ENCODE measurements around the gene USH1G. TPM values are rescaled to one million over a fixed set of nuclear protein-coding genes. Genes with fewer than 3 reads are reported as not detected.

USH1G gene
- total and polyA plus RNA-seq, 2 experiments from 2014 or later = 0.65 to 1.6 TPM

- peak; percentile 71 for DNase-seq (ENCODE audit: low spot score)
- no peak overlapping the region for H2AFZ ChIP-seq
- no peaks in the 10 kb centered on the region for H3K36me3 ChIP-seq (replicated peaks; ENCODE audit: insufficient read depth, low read depth)
- no peaks in the 10 kb centered on the region for H3K9me3 ChIP-seq (ENCODE audit: low read depth)
- no peaks in the 10 kb centered on the region for H3K79me2 ChIP-seq
- H3K4me2 ChIP-seq = no peak overlapping the region
- TF ChIP-seq EZH2 (IDR thresholded peaks at IDR 0.05; ENCODE audit: borderline replicate concordance) (no peak), CTCF (IDR thresholded peaks at IDR 0.05; ENCODE audit: poor library complexity) (no peak), EZH2phosphoT487 (IDR thresholded peaks at IDR 0.05; ENCODE audit: low read depth, severe bottlenecking, unreplicated experiment) (no peak)
- H4K20me1 ChIP-seq (ENCODE audit: insufficient read depth, poor library complexity, severe bottlenecking) = no peaks in the 10 kb centered on the region
- no peaks in the 10 kb centered on the region for H3K9me2 ChIP-seq (replicated peaks; ENCODE audit: insufficient read depth)
- peak overlapping the region; percentile 43 for H3K27ac ChIP-seq
- 58% methylated on average over 7 of the region's 8 CpGs for WGBS (ENCODE audit: low lambda C conversion rate, missing lambda C conversion rate)
- no peaks in the 10 kb centered on the region for H3K27me3 ChIP-seq
- H3K4me3 ChIP-seq = no peak overlapping the region
- H3K4me1 ChIP-seq (ENCODE audit: insufficient read depth) = peaks cover 11% of the 10 kb centered on the region
Measured at GRCh38 chr17:74950207-74950606, 27.2 kb upstream of the USH1G start.

GRCh38 chr17:74949455-74950115 is 26.5 kb upstream of the USH1G start:
- Histone ChIP-seq H3K4me3 (no peak overlapping the region), H3K27ac (no peak overlapping the region), H3K9me3 (ENCODE audit: low read depth) (no peaks in the 10 kb centered on the region), H3K4me1 (ENCODE audit: insufficient read depth) (peaks cover 11% of the 10 kb centered on the region), H3K79me2 (no peaks in the 10 kb centered on the region), H3K4me2 (no peak overlapping the region), H3K9me2 (replicated peaks; ENCODE audit: insufficient read depth) (no peaks in the 10 kb centered on the region), H3K27me3 (no peaks in the 10 kb centered on the region), H2AFZ (no peak overlapping the region), H3K36me3 (replicated peaks; ENCODE audit: insufficient read depth, low read depth) (no peaks in the 10 kb centered on the region), H4K20me1 (ENCODE audit: insufficient read depth, poor library complexity, severe bottlenecking) (no peaks in the 10 kb centered on the region)
- DNase-seq (ENCODE audit: low spot score) = no peak
- WGBS (ENCODE audit: low lambda C conversion rate, missing lambda C conversion rate) = 67% methylated on average over 12 of the region's 12 CpGs
- TF ChIP-seq EZH2phosphoT487 (IDR thresholded peaks at IDR 0.05; ENCODE audit: low read depth, severe bottlenecking, unreplicated experiment) (no peak), CTCF (IDR thresholded peaks at IDR 0.05; ENCODE audit: poor library complexity) (no peak), EZH2 (IDR thresholded peaks at IDR 0.05; ENCODE audit: borderline replicate concordance) (no peak)

GRCh38 chr17:74947041-74947754 is 24.1 kb upstream of the USH1G start:
- Histone ChIP-seq H3K4me1 (ENCODE audit: insufficient read depth) (peaks cover 4% of the 10 kb centered on the region), H3K9me3 (ENCODE audit: low read depth) (no peaks in the 10 kb centered on the region), H3K36me3 (replicated peaks; ENCODE audit: insufficient read depth, low read depth) (no peaks in the 10 kb centered on the region), H3K27ac (no peak overlapping the region), H2AFZ (no peak overlapping the region), H3K4me2 (no peak overlapping the region), H3K4me3 (no peak overlapping the region), H3K27me3 (no peaks in the 10 kb centered on the region), H3K9me2 (replicated peaks; ENCODE audit: insufficient read depth) (no peaks in the 10 kb centered on the region), H4K20me1 (ENCODE audit: insufficient read depth, poor library complexity, severe bottlenecking) (no peaks in the 10 kb centered on the region), H3K79me2 (no peaks in the 10 kb centered on the region)
- TF ChIP-seq CTCF (IDR thresholded peaks at IDR 0.05; ENCODE audit: poor library complexity) (no peak), EZH2 (IDR thresholded peaks at IDR 0.05; ENCODE audit: borderline replicate concordance) (no peak), EZH2phosphoT487 (IDR thresholded peaks at IDR 0.05; ENCODE audit: low read depth, severe bottlenecking, unreplicated experiment) (no peak)
- WGBS (ENCODE audit: low lambda C conversion rate, missing lambda C conversion rate) = 96% methylated on average over 17 of the region's 17 CpGs
- no peak for DNase-seq (ENCODE audit: low spot score)

All from hepatocyte (in vitro differentiated cells).